GM19240 (cell line): ENCODE measurements around the gene CD48.
"Not testable (repeated sequence)": the region's sequence is repeated elsewhere in the genome, so short reads cannot be mapped to it uniquely, and the experiment has no call there.

Experiments
- DNase-seq: peaks from one replicate; pipeline ENCODE4 v3.0.0; 2011; ENCODE audit warnings: low spot score; ENCODE audit not compliant: insufficient read length

Gene CD48

GRCh38 chr1:160653620-160654016, 58.0 kb downstream of the CD48 start:
- no peak for DNase-seq

- no peak for DNase-seq
These were observed 58.5 kb downstream of the CD48 start for GRCh38 chr1:160652924-160653619.

GRCh38 chr1:160652065-160652641, 59.5 kb downstream of the CD48 start:
- not testable (repeated sequence) for DNase-seq

GRCh38 chr1:160651433-160652064, 60.1 kb downstream of the CD48 start:
- DNase-seq, result no peak

- no peak for DNase-seq
These were observed 64.3 kb downstream of the CD48 start for GRCh38 chr1:160647329-160647720.

GRCh38 chr1:160646711-160647328, 64.8 kb downstream of the CD48 start, which contains the start of gene SLAMF1:
TSS of gene SLAMF1 (minus strand) at chr1:160647044. CDS start at chr1:160646945, 99 bp downstream.
- DNase-seq, result no peak

GRCh38 chr1:160646180-160646579, 65.4 kb downstream of the CD48 start:
- no peak for DNase-seq

- no peak for DNase-seq
These were observed 66.1 kb downstream of the CD48 start for GRCh38 chr1:160645386-160646130.

- no peak for DNase-seq
These were observed 67.2 kb downstream of the CD48 start for GRCh38 chr1:160644399-160644798.

- no peak for DNase-seq
These were observed 68.5 kb downstream of the CD48 start for GRCh38 chr1:160643138-160643537.

GRCh38 chr1:160642281-160642644, 69.4 kb downstream of the CD48 start:
- DNase-seq, result no peak

GRCh38 chr1:160641323-160642280, 70.0 kb downstream of the CD48 start:
- DNase-seq, result no peak

- no peak for DNase-seq
These were observed 71.1 kb downstream of the CD48 start for GRCh38 chr1:160640359-160641123.

GRCh38 chr1:160639652-160640051, 72.0 kb downstream of the CD48 start:
- no peak for DNase-seq

- DNase-seq, result no peak
These were observed 72.7 kb downstream of the CD48 start for GRCh38 chr1:160638926-160639325.

GRCh38 chr1:160638540-160638857, 73.1 kb downstream of the CD48 start:
- no peak for DNase-seq

GRCh38 chr1:160637821-160638539, 73.6 kb downstream of the CD48 start:
- DNase-seq, result no peak

GRCh38 chr1:160637065-160637464, 74.6 kb downstream of the CD48 start:
- no peak for DNase-seq

- no peak for DNase-seq
These were observed 75.1 kb downstream of the CD48 start for GRCh38 chr1:160636547-160636946.
